Uterus (tissue), 4 donors: ENCODE measurements around the gene SCD5. TPM values are rescaled to one million over a fixed set of nuclear protein-coding genes. Genes with fewer than 3 reads are reported as not detected.

ENCODE experiments used
- DNase-seq, 2 donors: peaks; one replicate each; pipeline ENCODE4 v3.0.0-alpha.2; 2019 to 2020
- H3K27ac ChIP-seq, 2 donors: fragments of 200-600 bp; sonication (generic); 1 replicate in 1 of 2; 2 replicates in 1 of 2; pipeline ENCODE4 v1.5.1; 2016 to 2018
- H3K27me3 ChIP-seq, 2 donors: fragments of 200-600 bp; sonication (generic); one replicate each; pipeline ENCODE4 v1.5.1; 2018 to 2019; ENCODE audit warnings: control low read depth in 1 of 2
- H3K36me3 ChIP-seq, 2 donors: fragments of 200-600 bp; sonication (generic); one replicate each; pipeline ENCODE4 v1.5.1; 2019; ENCODE audit warnings: control low read depth in 1 of 2
- H3K4me1 ChIP-seq, 2 donors: fragments of 200-600 bp; sonication (generic); one replicate each; pipeline ENCODE4 v1.5.1; 2018 to 2019; ENCODE audit warnings: control low read depth in 1 of 2
- H3K4me3 ChIP-seq, 2 donors: fragments of 200-600 bp; sonication (generic); 1 replicate in 1 of 2; 2 replicates in 1 of 2; pipeline ENCODE4 v1.5.1; 2018 to 2019; ENCODE audit warnings: mild to moderate bottlenecking in 1 of 2
- H3K9me3 ChIP-seq, 2 donors: fragments of 200-600 bp; sonication (generic); one replicate each; pipeline ENCODE4 v1.5.1; 2019; ENCODE audit warnings: control low read depth in 1 of 2
- CTCF ChIP-seq, 4 experiments: fragments of 200-600 bp in 2 of 4; fragments of 450-650 bp in 2 of 4; sonication (generic) in 2 of 4; IDR thresholded peaks; one replicate each; pipeline ENCODE4 v1.5.1; 2016 to 2019; ENCODE audit warnings: antibody characterized with exemption in 4 of 4, mild to moderate bottlenecking in 2 of 4, moderate library complexity in 1 of 4
- POLR2A ChIP-seq, 2 donors: fragments of 450-650 bp; IDR thresholded peaks; one replicate each; pipeline ENCODE4 v1.6.1; 2016; ENCODE audit warnings: antibody characterized with exemption in 2 of 2, mild to moderate bottlenecking in 1 of 2, moderate library complexity in 1 of 2
- intact Hi-C: fragments of 100-400 bp; cut with DNase I; formaldehyde crosslinking; loops from one replicate; pipeline ENCODE4 v1.15.1; 2023; ENCODE audit warnings: low total_unique reads
- total RNA-seq, 4 donors: library from RNA; depleted of rRNA in 3 of 4; stranded (reverse); fragments of >200 nt in 3 of 4; gene quantifications; one replicate each; pipeline versions ENCODE4 v1.1.0 to v1.2.4, GENCODE V29; 2014 to 2023
- donor health status: DM: yes; HTN: yes; CAD: no.

SCD5 gene
- total RNA-seq, 4 donors from 2014 or later, result 4.1 to 30.3 (median 7.8) TPM

- no peak for DNase-seq
- H3K27ac ChIP-seq, result no peak overlapping the region
- H3K27me3 ChIP-seq, result no peaks in the 10 kb centered on the region
- intact Hi-C loops, result no loop called here
- H3K9me3 ChIP-seq, result no peaks in the 10 kb centered on the region
- no peak overlapping the region for H3K4me3 ChIP-seq
- no peak for TF ChIP-seq POLR2A (IDR thresholded peaks at IDR 0.05)
- TF ChIP-seq CTCF (IDR thresholded peaks at IDR 0.05), result no peak
- no peaks in the 10 kb centered on the region for H3K36me3 ChIP-seq
- no peaks in the 10 kb centered on the region for H3K4me1 ChIP-seq
Observed at GRCh38 chr4:82803746-82804145, 5.2 kb upstream of the SCD5 start.

- H3K4me3 ChIP-seq, result no peak overlapping the region
- DNase-seq, result no peak
- H3K27me3 ChIP-seq, result no peaks in the 10 kb centered on the region
- H3K9me3 ChIP-seq, result no peaks in the 10 kb centered on the region
- intact Hi-C loops, result no loop called here
- no peaks in the 10 kb centered on the region for H3K36me3 ChIP-seq
- H3K4me1 ChIP-seq, result no peaks in the 10 kb centered on the region
- TF ChIP-seq POLR2A (IDR thresholded peaks at IDR 0.05) (no peak), CTCF (IDR thresholded peaks at IDR 0.05) (no peak)
- H3K27ac ChIP-seq, result no peak overlapping the region
Observed at GRCh38 chr4:82802911-82803310, 4.3 kb upstream of the SCD5 start.

- H3K36me3 ChIP-seq, result no peaks in the 10 kb centered on the region
- H3K9me3 ChIP-seq, result no peaks in the 10 kb centered on the region
- DNase-seq, result no peak
- H3K27ac ChIP-seq, result no peak overlapping the region
- TF ChIP-seq CTCF (IDR thresholded peaks at IDR 0.05) (peak in 1 of 4 experiments; percentile 8), POLR2A (IDR thresholded peaks at IDR 0.05) (no peak)
- intact Hi-C loops, result no loop called here
- H3K4me1 ChIP-seq, result no peaks in the 10 kb centered on the region
- H3K27me3 ChIP-seq, result no peaks in the 10 kb centered on the region
- H3K4me3 ChIP-seq, result no peak overlapping the region
Observed at GRCh38 chr4:82801910-82802521, 3.4 kb upstream of the SCD5 start.

- intact Hi-C loops, result no loop called here
- no peaks in the 10 kb centered on the region for H3K4me1 ChIP-seq
- H3K36me3 ChIP-seq, result no peaks in the 10 kb centered on the region
- no peak for DNase-seq
- peak overlapping the region in 1 of 2 donors; percentile 46 for H3K27ac ChIP-seq
- no peak for TF ChIP-seq CTCF (IDR thresholded peaks at IDR 0.05)
- H3K9me3 ChIP-seq, result no peaks in the 10 kb centered on the region
- peak overlapping the region; percentile 72 to 73 for H3K4me3 ChIP-seq
- H3K27me3 ChIP-seq, result no peaks in the 10 kb centered on the region
Observed at GRCh38 chr4:82799006-82799881, 648 bp upstream of the SCD5 start.
